Measurements from ENCODE around the gene PDS5A.
"Not testable (repeated sequence)": the region's sequence is repeated elsewhere in the genome, so short reads cannot be mapped to it uniquely, and the experiment has no call there.

PDS5A gene

GRCh38 chr4:39924014-39924413 lies 53.7 kb downstream of the PDS5A start:
- DNase-seq (ENCODE audit: low read depth), result no peak
- TF ChIP-seq CTCF (conservative IDR thresholded peaks at IDR 0.05; ENCODE audit: control insufficient read depth, insufficient read depth, low read depth, low read length), result no peak
- no peak overlapping the region for H3K4me3 ChIP-seq (ENCODE audit: control insufficient read depth, low read depth, low read length)

GRCh38 chr4:39922399-39922798 lies 55.3 kb downstream of the PDS5A start:
- no peak for DNase-seq (ENCODE audit: low read depth)
- H3K4me3 ChIP-seq (ENCODE audit: control insufficient read depth, low read depth, low read length), result no peak overlapping the region
- no peak for TF ChIP-seq CTCF (conservative IDR thresholded peaks at IDR 0.05; ENCODE audit: control insufficient read depth, insufficient read depth, low read depth, low read length)

- no peak overlapping the region for H3K4me3 ChIP-seq (ENCODE audit: control insufficient read depth, low read depth, low read length)
- DNase-seq (ENCODE audit: low read depth), result no peak
- no peak for TF ChIP-seq CTCF (conservative IDR thresholded peaks at IDR 0.05; ENCODE audit: control insufficient read depth, insufficient read depth, low read depth, low read length)
Measured at GRCh38 chr4:39913471-39913870, 64.2 kb downstream of the PDS5A start.

- TF ChIP-seq CTCF (conservative IDR thresholded peaks at IDR 0.05; ENCODE audit: control insufficient read depth, insufficient read depth, low read depth, low read length), result no peak
- DNase-seq (ENCODE audit: low read depth), result no peak
- no peak overlapping the region for H3K4me3 ChIP-seq (ENCODE audit: control insufficient read depth, low read depth, low read length)
Measured at GRCh38 chr4:39910064-39910463, 67.6 kb downstream of the PDS5A start.

GRCh38 chr4:39908284-39908683 lies 69.4 kb downstream of the PDS5A start:
- no peak for TF ChIP-seq CTCF (conservative IDR thresholded peaks at IDR 0.05; ENCODE audit: control insufficient read depth, insufficient read depth, low read depth, low read length)
- H3K4me3 ChIP-seq (ENCODE audit: control insufficient read depth, low read depth, low read length), result no peak overlapping the region
- peak; percentile 25 for DNase-seq (ENCODE audit: low read depth)

- DNase-seq (ENCODE audit: low read depth), result no peak
- TF ChIP-seq CTCF (conservative IDR thresholded peaks at IDR 0.05; ENCODE audit: control insufficient read depth, insufficient read depth, low read depth, low read length), result no peak
Measured at GRCh38 chr4:39905656-39906055, 72.1 kb downstream of the PDS5A start.

GRCh38 chr4:39905019-39905418 lies 72.7 kb downstream of the PDS5A start:
- peak; percentile 3 for DNase-seq (ENCODE audit: low read depth)

More at GRCh38 chr4:39905656-39906055, 72.1 kb downstream of the PDS5A start:
- H3K4me3 ChIP-seq (ENCODE audit: control insufficient read depth, low read depth, low read length), result no peak overlapping the region

More at GRCh38 chr4:39905019-39905418, 72.7 kb downstream of the PDS5A start:
- not testable (repeated sequence) for H3K4me3 ChIP-seq (ENCODE audit: control insufficient read depth, low read depth, low read length)

Measured in fibroblast of mammary gland (primary cell).